Middle frontal gyrus (tissue), 1 donor: Measurements from ENCODE around the gene CP.
"Not testable (repeated sequence)": the region's sequence is repeated elsewhere in the genome, so short reads cannot be mapped to it uniquely, and the experiment has no call there.

Source experiments
- DNase-seq: peaks from one replicate; pipeline ENCODE4 v3.0.0-alpha.2; 2015; ENCODE audit warnings: low spot score; ENCODE audit errors: extremely low spot score

The CP gene

DNA sequence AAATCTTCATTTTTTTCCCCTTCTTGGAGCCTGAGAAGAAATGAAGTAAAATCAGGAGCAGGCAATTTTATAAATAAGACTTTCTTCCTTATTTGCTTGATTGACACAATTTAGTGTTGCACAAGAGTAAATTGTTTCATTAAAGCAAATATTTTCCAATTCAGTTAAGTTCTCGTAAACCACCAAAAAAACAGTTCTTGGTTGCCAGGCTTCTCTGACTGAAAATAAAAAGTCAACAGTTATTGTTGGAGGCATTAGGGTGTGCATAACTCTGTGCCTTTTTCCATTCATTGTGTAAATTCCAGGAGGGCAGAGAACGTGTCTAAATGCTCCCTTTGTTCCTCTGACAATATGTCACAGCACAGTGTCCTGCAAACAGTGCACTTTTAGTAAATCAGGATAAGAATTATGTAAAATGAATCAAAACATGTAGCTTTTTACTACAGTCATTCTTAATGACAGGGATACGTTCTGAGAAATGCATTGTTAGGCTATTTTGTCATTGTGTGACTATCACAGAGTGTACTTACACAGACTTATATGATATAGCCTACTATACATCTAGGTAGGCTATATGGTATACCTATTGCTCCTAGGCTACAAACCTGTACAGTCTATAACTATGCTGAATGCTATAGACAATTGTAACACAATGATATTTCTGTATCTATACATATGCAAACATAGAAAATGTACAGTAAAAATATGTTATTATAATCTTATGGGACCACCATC lies at the start of gene CP:
CP (minus strand) TSS at position 47 of the 735 bp plus-strand sequence; CDS start at position 10, 37 bp downstream.
- DNase-seq = no peak

DNA sequence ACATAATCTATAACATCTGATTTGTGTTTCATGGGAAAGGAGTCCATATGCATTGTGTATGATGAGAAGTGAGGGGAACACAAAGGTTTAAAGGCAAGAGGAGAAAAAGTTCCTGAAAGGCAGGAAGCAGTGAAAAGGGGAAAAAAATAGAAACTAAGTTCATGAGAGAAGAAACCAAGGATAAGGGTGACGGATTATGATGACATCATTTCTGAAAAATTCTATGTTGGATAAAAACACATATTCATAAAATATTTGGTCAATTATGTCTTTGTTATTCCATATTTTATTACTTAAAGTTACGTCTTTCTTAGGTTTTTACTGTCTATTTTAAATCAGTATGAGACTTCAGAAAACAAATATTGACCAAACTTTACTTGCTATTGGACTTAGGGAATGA lies 48.6 kb upstream of the CP start:
- no peak for DNase-seq

DNA sequence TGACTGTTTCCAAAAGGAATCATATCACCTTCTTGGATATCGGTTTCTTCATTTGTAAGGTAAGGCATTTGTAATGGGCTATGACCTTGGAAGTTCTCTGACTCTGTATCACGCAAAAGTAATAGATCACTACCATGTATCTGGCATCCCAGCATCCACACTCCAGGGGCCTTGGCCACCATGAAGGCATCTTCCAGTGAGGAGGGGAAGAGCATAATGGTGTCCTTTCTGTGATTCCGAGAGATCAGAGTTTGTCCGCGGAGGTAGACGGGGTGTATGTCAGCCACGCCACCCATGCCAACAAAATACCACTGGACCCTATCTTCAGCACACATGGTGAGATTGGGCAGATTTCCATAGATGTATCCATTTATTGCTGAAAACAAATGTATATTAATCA lies 48.1 kb upstream of the CP start:
- DNase-seq = no peak

DNA sequence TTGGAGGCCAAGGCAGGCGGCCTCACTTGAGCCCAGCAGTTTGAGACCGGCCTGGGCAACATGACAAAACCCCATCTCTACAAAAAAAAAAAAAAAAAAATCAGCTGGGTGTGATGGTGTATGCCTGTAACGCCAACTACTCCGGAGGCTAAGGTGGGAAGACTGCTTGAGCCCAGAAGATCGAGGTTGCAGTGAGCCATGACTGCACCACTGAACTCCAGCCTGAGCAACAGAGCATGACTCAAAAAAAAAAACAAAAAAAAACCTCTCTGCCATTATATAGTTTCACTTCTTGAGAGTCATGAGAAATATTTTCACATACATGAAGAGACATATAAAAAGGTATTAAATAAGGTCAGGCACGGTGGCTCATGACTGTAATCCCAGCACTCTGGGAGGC lies 45.9 kb upstream of the CP start:
- no peak for DNase-seq

DNA sequence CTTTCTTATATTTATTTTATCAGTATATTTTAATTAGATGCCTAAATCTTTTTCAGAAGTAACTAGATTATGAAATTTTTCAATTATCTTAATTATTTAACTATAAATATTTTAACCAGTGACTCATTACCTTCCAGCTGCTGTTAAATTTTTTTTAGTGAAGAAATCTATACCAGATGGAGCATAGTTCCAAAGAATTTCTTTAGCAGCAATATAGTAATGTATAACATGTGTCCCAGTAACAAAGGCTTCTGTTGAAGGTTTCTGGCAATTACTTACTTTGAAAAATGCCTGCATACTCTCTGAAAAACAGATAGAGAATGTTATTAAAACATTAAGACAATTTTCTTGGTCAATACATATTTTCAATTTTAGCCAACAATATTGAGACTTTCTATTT lies 45.1 kb upstream of the CP start:
- DNase-seq = no peak

DNA sequence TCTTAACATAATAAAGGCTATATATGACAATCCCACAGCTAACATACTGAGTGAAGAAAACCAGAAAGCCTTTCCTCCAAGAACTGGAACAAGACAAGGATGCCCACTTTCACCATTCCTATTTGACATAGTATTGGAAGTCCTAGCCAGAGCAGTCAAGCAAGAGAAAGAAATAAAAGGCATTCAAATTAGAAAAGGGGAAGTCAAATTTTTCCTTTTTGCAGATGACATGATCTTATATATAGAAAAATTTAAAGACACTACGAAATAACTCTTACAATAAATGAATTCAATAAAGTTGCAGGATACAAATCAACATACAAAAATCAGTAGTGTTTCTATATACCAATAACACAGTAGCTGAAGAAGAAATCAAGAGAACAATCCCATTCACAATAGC lies 42.2 kb upstream of the CP start:
- no peak for DNase-seq

DNA sequence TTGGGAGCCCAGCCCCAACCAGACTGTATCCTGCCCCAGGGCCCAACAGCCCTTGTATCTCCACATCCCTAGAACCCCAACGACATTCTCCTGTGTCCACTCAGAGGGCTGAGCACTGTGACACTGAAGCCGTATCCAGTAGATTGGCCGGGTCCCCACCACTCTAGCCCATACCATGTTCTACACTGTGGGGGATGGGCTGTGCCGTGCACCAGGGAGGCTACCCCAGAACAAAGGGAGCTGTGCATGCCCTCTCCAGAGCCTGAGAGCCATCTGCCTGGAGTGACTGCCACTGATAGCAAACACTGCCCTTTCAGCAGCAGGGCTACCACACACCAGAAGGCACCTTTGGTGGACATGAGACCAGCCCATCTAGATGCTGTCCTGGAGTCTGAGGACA lies 37.1 kb upstream of the CP start:
- DNase-seq = no peak

DNA sequence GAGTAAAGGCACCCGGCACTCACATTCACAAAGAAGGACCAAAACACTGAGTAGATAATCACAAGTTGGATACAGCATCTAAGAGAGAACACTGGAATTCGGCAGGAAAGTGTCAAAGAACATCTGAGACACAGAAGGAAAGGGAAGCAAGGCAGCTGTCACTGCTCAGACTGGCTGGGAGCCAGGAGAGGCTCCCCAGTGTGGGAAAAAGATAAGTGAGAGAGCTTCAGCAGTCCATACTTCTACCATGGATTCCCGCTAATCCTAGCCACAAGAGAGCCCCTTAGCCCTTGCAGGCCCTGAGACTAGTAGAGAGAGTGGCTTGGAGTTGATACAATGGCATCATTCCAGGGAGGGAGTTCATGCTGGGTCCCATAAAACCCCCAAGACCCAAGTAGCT lies 36.7 kb upstream of the CP start:
- DNase-seq = no peak

DNA sequence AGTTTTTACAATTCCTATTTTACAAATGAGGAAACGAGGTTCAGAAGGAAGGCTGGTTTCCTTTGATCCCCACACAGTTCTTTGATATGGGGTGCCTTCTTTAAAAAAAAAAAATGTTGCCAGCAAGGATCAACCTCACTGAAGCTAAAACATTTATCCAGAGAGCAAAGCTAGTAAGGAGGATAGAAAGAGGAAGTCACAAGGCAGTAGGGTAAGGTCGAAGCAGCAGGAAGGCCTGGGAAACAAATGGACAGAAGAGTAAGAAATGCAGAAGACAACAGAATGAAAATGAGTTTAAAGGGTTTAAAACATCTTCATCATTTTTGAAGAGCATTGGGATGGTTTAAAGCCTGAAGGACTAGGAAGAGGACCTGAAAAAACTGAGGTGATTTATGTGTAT lies 30.6 kb upstream of the CP start:
- no peak for DNase-seq

DNA sequence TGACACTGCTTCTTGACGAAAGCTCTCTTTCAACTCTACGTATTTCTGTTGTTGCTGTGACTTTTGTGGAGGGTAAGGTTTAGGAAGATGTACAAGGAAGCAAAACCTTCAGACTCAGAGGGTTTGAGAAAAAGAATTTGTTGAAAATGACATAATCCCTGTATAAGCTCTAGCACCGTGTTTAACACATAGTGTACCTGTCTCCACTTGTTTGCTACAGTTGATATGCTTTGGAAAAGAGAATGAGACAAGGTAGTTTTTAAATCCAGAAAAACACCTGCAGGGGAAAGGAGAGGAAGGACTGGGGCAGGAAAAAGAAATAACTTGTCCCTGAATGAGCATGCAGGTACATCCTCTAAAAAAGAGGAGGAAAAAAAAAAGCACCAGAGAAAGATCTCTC lies 29.6 kb upstream of the CP start:
- DNase-seq = no peak

DNA sequence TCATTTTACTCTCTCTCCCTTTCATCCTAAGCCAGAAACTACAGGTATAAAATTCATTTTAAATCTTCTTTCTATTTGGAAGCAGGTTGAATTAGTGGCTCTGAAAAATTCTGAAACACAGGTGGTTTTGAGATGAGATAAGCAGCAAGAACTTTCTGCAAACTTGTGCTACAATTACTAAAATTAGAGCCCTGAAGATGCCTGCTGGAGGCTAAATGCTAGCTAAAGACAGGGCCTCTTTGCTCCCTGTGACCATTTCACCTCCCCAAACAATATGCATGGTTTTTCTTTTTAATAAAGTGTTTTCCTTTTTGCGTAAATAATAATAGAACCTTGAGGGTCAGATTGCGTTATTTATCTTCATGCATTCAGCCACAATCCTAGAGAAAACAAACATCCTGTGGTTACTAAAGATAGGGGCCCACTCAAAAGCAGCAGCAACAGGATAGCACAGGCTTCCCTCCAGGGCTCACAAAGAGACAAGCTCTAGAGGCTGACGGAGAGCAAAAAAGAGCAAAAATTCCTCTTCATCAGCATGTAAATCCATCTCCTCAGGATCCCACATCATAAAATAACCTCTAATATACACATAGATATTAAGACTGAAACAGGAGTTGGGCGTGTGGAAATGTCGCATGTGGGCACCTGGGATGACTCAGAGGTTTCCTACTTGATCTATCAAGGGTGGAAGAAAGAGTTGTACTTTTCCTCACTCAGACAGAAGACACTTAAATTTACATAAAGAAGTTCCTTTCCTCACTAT lies 26.5 kb upstream of the CP start:
- DNase-seq = no peak

DNA sequence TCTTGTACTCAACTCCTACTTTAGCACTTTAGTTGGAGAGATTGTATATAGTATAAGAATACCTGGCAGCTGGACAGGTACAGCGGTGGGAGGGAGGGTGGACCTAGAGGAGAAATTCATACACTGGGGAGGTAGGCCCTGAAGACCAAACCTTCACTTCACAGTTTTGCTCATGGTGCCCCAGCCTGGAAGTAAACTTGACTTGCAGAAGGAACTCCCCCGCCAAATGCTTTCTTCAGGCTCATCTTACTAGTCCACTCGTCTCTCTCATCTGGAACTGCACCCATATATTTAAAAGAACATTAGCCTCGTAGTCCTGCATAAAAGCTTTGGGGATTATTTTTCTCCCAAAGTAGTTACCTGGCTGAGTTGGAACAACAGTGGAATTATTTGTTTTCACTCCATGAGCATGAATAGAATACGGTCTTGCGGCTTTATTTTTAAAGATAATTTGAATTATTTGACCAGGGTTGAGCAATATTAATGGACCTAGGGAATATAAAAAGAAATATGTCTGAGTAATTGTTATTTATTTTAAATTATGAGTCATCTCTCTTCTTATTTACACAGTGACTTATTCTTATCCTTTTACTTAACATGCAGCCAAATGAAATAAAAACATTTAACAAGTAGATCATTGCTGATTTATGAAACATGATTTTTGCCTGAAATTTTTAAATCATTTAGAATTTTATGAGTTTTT lies 25.5 kb upstream of the CP start:
- no peak for DNase-seq

DNA sequence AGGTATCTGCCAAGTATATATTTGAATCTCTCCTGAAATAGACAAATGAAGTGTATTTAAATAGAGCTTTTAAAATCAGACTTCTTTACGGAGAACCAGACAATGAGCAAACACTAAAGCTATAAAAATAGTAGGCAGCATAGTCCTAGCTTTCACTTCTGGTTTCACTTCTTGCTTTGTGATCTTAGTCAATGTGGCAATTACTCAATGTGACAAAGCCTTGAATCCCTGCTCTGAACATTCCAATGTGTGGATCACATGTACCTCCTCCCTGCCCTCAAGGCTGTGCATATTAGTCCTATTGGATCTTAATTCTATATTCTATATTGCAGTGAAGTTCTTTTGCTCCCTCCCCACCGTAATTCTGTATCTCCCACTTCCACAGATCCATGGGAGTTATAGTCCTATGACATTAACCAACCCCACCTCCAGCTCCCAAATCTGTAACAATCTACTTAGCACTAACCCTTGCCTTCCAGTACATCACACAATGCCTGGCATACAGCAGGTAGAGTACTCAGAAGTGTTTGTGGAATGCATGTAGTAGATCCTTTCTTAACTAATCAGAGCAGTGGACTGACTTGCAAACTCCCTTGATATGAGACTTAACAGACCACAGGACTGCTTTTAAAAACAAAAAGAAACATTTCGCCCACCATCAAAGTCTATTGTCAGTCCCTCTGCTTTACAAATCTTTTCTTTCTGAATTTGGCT lies 24.3 kb upstream of the CP start:
- no peak for DNase-seq

DNA sequence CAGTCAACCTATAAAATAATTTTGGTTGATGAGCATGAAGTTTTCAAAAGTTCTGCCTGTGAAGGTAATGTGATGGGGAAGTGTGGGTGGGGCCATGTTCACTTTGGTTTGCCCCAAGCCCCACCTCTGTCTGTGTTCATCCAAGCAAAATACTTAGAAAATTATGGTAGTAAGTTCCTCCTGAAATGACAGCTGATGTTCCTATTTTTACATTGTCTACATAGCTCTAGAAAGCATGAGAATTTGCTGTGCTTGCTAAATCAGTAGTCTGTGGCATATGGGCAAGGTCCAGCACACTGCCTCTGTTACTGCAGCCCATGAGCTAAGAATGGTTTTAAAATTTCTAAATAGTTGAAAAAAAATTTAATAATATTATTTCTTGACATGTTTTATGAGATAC lies 21.9 kb upstream of the CP start:
- DNase-seq = no peak

DNA sequence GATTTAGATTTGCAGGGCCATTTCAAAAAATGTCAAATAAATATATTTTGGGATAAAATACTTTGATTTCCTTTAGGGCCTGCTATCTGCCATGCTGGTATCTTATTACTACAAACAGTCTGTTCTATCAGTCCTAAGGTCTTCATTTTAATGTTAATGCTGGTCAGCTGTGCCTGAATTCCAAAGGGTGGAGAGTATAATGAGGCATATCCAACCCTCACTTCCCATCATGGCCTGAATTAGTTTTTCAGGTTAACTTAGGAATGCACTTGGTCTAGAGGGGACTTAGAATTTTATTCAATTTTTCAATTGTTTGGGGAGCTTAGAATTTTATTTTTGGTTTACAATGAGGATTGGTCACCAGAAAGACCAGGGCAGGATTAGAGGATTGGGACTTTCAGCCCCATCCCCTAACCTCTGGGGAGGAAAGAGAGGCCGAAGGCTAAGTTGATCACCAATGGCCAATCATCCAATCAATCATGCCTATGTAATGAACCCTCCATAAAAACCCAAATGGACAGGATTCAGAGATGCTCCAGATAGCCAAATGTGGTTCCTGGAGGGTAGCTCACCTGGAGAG lies 17.8 kb upstream of the CP start:
- no peak for DNase-seq

DNA sequence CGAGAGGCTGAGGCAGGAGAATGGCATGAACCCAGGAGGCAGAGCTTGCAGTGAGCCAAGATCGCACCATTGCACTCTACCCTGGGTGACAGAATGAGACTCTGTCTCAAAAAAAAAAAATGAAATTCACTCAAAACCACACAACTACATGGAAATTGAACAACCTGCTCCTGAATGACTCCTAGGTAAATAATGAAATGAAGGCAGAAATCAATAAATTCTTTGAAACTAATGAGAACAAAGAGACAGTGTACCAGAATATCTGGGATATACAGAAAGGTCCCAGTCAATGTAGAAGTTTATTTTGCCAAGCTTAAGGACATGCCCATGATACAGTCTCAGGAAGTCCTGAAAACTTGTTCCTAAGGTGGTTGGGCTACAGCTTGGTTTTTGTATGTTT lies 16.6 kb upstream of the CP start:
- not testable (repeated sequence) for DNase-seq

DNA sequence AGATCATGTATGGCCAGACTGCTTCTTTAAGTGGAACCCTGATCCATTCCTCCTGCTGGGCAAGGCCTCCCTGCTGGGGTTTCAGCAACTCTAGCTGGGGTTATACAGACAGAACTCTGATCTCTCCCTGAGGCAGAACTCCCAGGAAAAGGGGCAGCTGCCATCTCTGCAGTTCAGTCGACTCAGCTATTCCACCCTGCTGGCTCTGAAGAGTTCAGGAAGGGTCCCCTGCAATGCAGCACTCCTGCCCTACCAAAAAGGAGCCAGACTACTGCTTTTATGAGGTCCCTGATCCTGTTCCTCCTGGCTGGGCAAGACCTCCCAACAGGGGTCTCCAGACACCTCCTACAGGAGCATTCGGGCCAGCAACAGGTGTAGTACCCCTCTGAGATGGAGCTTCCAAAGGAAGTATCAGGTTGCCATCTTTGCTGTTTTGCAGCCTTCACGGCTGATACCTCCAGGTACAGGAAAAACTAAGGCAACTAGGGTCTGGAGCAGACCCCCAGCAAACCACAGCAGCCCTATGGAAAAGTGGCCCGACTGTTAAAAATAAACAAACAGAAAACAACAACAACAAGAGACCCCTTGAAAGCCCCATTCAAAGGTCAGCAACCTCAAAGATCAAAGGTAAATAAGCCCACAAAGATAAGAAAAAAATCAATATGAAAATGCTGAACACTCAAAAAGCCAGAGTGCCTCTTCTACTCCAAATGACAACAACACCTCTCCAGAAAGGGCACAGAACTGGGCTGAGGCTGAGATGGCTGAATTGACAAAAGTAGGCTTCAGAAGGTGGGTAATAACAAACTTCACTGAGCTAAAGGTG lies 14.2 kb upstream of the CP start:
- DNase-seq = no peak

DNA sequence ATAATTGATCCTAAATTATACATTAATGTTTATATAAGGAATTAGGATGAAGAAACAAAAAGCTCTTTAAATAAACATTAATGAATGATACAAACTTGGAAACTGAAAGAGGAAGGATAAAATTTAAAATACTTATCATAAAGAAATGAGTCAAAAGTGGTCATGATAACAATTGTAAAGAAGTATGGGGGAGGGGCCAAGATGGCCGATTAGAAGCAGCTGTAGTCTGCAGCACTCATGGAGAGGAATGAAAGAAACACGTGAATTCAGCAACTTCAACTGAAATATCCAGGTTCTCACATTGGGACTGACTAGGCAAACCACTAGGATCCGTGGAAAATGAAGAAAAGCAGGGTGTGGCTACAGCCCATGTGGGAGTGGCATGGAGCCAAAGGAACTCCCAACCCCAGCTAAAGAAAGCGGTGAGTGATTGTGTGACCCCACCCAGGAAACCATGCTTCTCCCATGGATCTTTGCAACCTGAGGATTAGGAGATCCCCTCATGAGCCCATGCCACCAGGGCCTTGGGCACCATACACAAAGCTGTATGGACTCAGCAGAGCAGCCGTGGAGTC lies 13.1 kb upstream of the CP start:
- no peak for DNase-seq

DNA sequence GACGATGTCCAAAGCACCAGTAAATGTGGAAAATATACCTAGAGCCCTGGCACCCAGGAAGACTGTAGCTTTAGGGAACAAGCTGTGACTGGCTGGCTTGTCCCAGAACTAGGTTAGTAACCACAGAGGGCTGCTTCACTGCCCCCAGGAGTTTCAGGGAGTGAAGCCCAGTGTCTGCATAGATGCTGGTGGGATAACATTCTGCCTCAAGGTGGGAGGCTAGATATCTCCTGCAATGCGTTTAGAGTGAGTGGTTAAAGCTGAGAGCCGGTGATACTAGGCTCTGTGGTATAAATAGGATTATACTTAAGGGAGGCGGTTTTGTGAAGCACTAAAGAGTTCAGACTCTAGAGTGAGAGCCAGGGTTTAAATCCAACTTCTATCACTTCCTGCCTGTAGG lies 11.7 kb upstream of the CP start:
- no peak for DNase-seq

DNA sequence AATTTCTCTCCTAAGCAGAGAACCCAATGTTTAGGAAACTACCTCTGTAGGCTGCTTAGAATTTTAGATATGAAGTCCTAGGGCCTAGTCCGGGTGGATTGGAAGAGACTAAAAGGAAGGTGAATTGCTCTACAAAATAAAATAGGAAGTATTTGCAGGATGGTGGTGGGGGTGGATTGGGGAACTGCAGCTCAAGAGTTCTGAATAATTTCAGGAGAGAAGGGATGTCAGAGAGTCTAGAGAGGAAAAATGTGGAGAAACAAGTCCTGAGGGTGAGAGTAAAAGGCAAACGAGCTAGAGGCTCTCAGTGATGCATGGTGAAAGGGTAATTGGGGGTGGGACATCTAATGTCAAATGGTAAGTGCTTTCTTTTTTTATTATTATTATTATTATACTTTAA lies 10.2 kb upstream of the CP start:
- no peak for DNase-seq
